ENCODE measurements around the gene MCC. TPM values are rescaled to one million over a fixed set of nuclear protein-coding genes. Genes with fewer than 3 reads are reported as not detected.

The MCC gene
- total and polyA plus RNA-seq, 2 of the 4 experiments (the other 2 are of a cell fraction): 5.0 to 20.6 TPM

DNA sequence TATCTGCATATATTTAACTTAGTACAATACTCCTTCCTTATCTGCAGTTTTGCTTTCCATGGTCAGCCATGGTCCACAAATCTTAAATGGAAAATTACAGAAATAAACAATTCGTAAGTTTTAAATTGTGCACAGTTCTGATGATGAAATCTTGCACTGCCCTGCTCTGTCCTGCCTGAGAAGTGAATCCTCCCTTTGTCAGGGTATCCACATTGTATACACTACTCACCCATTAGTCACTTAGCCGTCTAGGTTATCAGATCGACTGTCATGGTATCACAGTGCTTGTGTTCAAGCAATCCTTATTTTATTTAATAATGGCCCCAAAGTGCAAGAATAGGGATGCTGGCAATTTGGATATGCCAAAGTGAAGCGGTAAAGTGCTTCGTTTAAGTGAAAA lies 16.9 kb upstream of the MCC start:
- no peak overlapping the region for H3K18ac ChIP-seq (ENCODE audit: low read depth, low read length)
- no peak overlapping the region for H3K4me2 ChIP-seq (ENCODE audit: low read depth, low read length)
- no peaks in the 10 kb centered on the region for H3K9me3 ChIP-seq (ENCODE audit: control insufficient read depth, insufficient read depth, low read length)
- H2BK20ac ChIP-seq (ENCODE audit: low read depth, low read length): no peak overlapping the region
- no peak overlapping the region for H3K4me3 ChIP-seq (ENCODE audit: insufficient read depth, low read depth, low read length)
- no peak overlapping the region for H4K8ac ChIP-seq (ENCODE audit: low read depth in 2 of 2, low read length in 2 of 2)
- H3K4ac ChIP-seq (ENCODE audit: low read depth, low read length): 0 out of 2 replicates have a peak overlapping the region, but pooled peaks have one; percentile 23
- no peak overlapping the region for H4K5ac ChIP-seq (ENCODE audit: low read depth, low read length)
- CTCF ChIA-PET: no interaction called here
- WGBS, 2 experiments (ENCODE audit: extremely low coverage in 2 of 2, insufficient read length in 1 of 2): 0% methylated on average over 1 of the region's 5 CpGs; no CpG with 5 or more reads in 1 of the 2 experiments
- no peaks in the 10 kb centered on the region for H4K20me1 ChIP-seq (ENCODE audit: insufficient read depth, low read length)
- H2BK5ac ChIP-seq (ENCODE audit: low read depth, low read length, poor library complexity, severe bottlenecking): no peak overlapping the region
- no peak overlapping the region for H3K56ac ChIP-seq (ENCODE audit: extremely low read depth, insufficient read depth, low read length)
- no peaks in the 10 kb centered on the region for H3K27me3 ChIP-seq (ENCODE audit: control insufficient read depth, insufficient read depth, low read length)
- no peaks in the 10 kb centered on the region for H3K9me1 ChIP-seq (ENCODE audit: insufficient read depth, low read length)
- intact Hi-C loops (cut with micrococcal nuclease) (no loop called here), dilution Hi-C loops (cut with HindIII; ENCODE audit: low sequenced_read_pairs, unreplicated experiment) (no loop called here), in situ Hi-C loops (cut with MboI; ENCODE audit: low sequenced_read_pairs) (loop anchor here (10.0 kb wide), 1 partner anchor 520 kb away; no protein-coding TSS in a partner anchor)
- H2AFZ ChIP-seq (replicated peaks; ENCODE audit: low read length, poor library complexity): no peak overlapping the region
- DNase-seq: peak; percentile 73
- no peak overlapping the region for H3K9ac ChIP-seq (ENCODE audit: low read depth, low read length)
- peak; percentile 81 for ATAC-seq (ENCODE audit: low read depth)
- no TSS peak for BruUV-seq (replicated peaks)
- TF ChIP-seq CEBPB (IDR thresholded peaks at IDR 0.05; ENCODE audit: low read depth, low read length) (peak; percentile 82), FOS (IDR thresholded peaks at IDR 0.05; ENCODE audit: low read depth, low read length) (peak; percentile 43)
- TF ChIP-seq, protein P1, sequence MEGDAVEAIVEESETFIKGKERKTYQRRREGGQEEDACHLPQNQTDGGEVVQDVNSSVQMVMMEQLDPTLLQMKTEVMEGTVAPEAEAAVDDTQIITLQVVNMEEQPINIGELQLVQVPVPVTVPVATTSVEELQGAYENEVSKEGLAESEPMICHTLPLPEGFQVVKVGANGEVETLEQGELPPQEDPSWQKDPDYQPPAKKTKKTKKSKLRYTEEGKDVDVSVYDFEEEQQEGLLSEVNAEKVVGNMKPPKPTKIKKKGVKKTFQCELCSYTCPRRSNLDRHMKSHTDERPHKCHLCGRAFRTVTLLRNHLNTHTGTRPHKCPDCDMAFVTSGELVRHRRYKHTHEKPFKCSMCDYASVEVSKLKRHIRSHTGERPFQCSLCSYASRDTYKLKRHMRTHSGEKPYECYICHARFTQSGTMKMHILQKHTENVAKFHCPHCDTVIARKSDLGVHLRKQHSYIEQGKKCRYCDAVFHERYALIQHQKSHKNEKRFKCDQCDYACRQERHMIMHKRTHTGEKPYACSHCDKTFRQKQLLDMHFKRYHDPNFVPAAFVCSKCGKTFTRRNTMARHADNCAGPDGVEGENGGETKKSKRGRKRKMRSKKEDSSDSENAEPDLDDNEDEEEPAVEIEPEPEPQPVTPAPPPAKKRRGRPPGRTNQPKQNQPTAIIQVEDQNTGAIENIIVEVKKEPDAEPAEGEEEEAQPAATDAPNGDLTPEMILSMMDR (conservative IDR thresholded peaks at IDR 0.05; ENCODE audit: low read depth, low read length): no peak
- no peak overlapping the region for H3K27ac ChIP-seq (ENCODE audit: insufficient read depth, low read length)
- no peak overlapping the region for H2BK120ac ChIP-seq (ENCODE audit: low read depth, low read length)
- no peak overlapping the region for H3K23ac ChIP-seq (ENCODE audit: low read depth, low read length)
- no peak overlapping the region for H2BK15ac ChIP-seq (ENCODE audit: low read depth, low read length)
- no peak overlapping the region for H2AK5ac ChIP-seq (ENCODE audit: low read depth, low read length)
- no peaks in the 10 kb centered on the region for H3K36me3 ChIP-seq (ENCODE audit: control insufficient read depth, insufficient read depth, low read length)
- H3K14ac ChIP-seq (replicated peaks; ENCODE audit: low read depth, low read length): no peak overlapping the region
- no peaks in the 10 kb centered on the region; the same call in 1 of the 2 replicates for H3K4me1 ChIP-seq (ENCODE audit: control insufficient read depth, insufficient read depth, low read length)
- no peak overlapping the region for H4K91ac ChIP-seq (ENCODE audit: insufficient read depth, low read depth, low read length)
- H2AK9ac ChIP-seq (replicated peaks; ENCODE audit: low read depth, low read length, poor library complexity): no peak overlapping the region
- POLR2A ChIA-PET (ENCODE audit: unreplicated experiment): no interaction called here
- H3K79me1 ChIP-seq (ENCODE audit: low read depth in 1 of 2, low read length in 2 of 2): no peaks in the 10 kb centered on the region
